Breast epithelium (tissue), 4 donors: ENCODE data around the gene ETNPPL. TPM values are rescaled to one million over a fixed set of nuclear protein-coding genes. Genes with fewer than 3 reads are reported as not detected.
"Not testable (repeated sequence)": the region's sequence is repeated elsewhere in the genome, so short reads cannot be mapped to it uniquely, and the experiment has no call there.

Experiments used
- DNase-seq, 2 donors: peaks; one replicate each; pipeline ENCODE4 v3.0.0-alpha.2; 2019; ENCODE audit warnings: low spot score in 2 of 2
- H3K27ac ChIP-seq, 2 donors: fragments of 200-600 bp; sonication (generic) in 1 of 2; one replicate each; pipeline ENCODE4 v1.5.1; 2016 to 2019; ENCODE audit warnings: mild to moderate bottlenecking in 1 of 2
- H3K27me3 ChIP-seq, 2 donors: fragments of 200-600 bp; sonication (generic) in 1 of 2; one replicate each; pipeline versions ENCODE4 v1.5.1 to v1.6.0; 2017 to 2019; ENCODE audit warnings: control low read depth in 1 of 2, mild to moderate bottlenecking in 1 of 2
- H3K36me3 ChIP-seq: fragments of 200-600 bp; one replicate; pipeline ENCODE4 v1.5.1; 2019
- H3K4me1 ChIP-seq, 2 donors: fragments of 200-600 bp; sonication (generic); one replicate each; pipeline ENCODE4 v1.5.1; 2016 to 2019; ENCODE audit warnings: control low read depth in 1 of 2
- H3K4me3 ChIP-seq, 3 donors: fragments of 200-600 bp; sonication (generic); 1 replicate in 2 of 3; 2 replicates in 1 of 3; pipeline ENCODE4 v1.5.1; 2016 to 2019; ENCODE audit warnings: mild to moderate bottlenecking in 3 of 3, moderate library complexity in 2 of 3
- H3K9me3 ChIP-seq, 2 donors: fragments of 200-600 bp; sonication (generic) in 1 of 2; one replicate each; pipeline ENCODE4 v1.5.1; 2016 to 2019; ENCODE audit warnings: control low read depth in 1 of 2
- CTCF ChIP-seq, 3 donors: fragments of 450-650 bp; IDR thresholded peaks; one replicate each; pipeline ENCODE4 v1.5.1; 2016 to 2017; ENCODE audit warnings: antibody characterized with exemption in 3 of 3, mild to moderate bottlenecking in 3 of 3, moderate library complexity in 3 of 3
- POLR2A ChIP-seq: fragments of 450-650 bp; IDR thresholded peaks from one replicate; pipeline ENCODE4 v1.6.1; 2016; ENCODE audit warnings: antibody characterized with exemption, mild to moderate bottlenecking, moderate library complexity
- POLR2AphosphoS5 ChIP-seq, 3 donors: sonication (generic); formaldehyde crosslinking; IDR thresholded peaks; one replicate each; pipeline ENCODE4 v1.6.1; 2017; ENCODE audit warnings: antibody characterized with exemption in 3 of 3
- intact Hi-C: fragments of 100-400 bp; cut with DNase I; formaldehyde crosslinking; loops from one replicate; pipeline ENCODE4 v1.15.1; 2023; ENCODE audit warnings: low total_unique reads
- total RNA-seq, 3 donors: library from RNA; depleted of rRNA; stranded (reverse); fragments of >200 nt; gene quantifications; one replicate each; pipeline ENCODE4 v1.1.0, GENCODE V29; 2016

ETNPPL gene
- total RNA-seq, 3 donors from 2014 or later = not detected

- Histone ChIP-seq H3K36me3 (no peaks in the 10 kb centered on the region), H3K27ac (no peak overlapping the region), H3K27me3 (no peaks in the 10 kb centered on the region), H3K9me3 (no peaks in the 10 kb centered on the region), H3K4me1 (no peaks in the 10 kb centered on the region), H3K4me3 (no peak overlapping the region)
- intact Hi-C loops = no loop called here
- no peak for DNase-seq
- TF ChIP-seq CTCF (IDR thresholded peaks at IDR 0.05) (no peak), POLR2A (no peak), POLR2AphosphoS5 (IDR thresholded peaks at IDR 0.05) (no peak)
These were observed 45.5 kb downstream of the ETNPPL start for GRCh38 chr4:108717386-108717785.

- no peak for TF ChIP-seq POLR2AphosphoS5 (IDR thresholded peaks at IDR 0.05)
- no peak for TF ChIP-seq POLR2A
- TF ChIP-seq CTCF (IDR thresholded peaks at IDR 0.05) = no peak
- intact Hi-C loops = no loop called here
- Histone ChIP-seq H3K36me3 (no peaks in the 10 kb centered on the region), H3K4me1 (no peaks in the 10 kb centered on the region), H3K4me3 (no peak overlapping the region), H3K27me3 (no peaks in the 10 kb centered on the region), H3K27ac (no peak overlapping the region), H3K9me3 (no peaks in the 10 kb centered on the region)
- no peak for DNase-seq
These were observed 46.5 kb downstream of the ETNPPL start for GRCh38 chr4:108716340-108716739.

GRCh38 chr4:108714880-108715279 lies 48.0 kb downstream of the ETNPPL start:
- Histone ChIP-seq H3K9me3 (no peaks in the 10 kb centered on the region), H3K4me3 (no peak overlapping the region), H3K27ac (no peak overlapping the region), H3K4me1 (no peaks in the 10 kb centered on the region), H3K36me3 (no peaks in the 10 kb centered on the region), H3K27me3 (no peaks in the 10 kb centered on the region)
- intact Hi-C loops = no loop called here
- TF ChIP-seq CTCF (IDR thresholded peaks at IDR 0.05) (no peak), POLR2A (no peak), POLR2AphosphoS5 (IDR thresholded peaks at IDR 0.05) (no peak)
- DNase-seq = no peak

- H3K4me1 ChIP-seq, intact Hi-C loops, H3K27ac ChIP-seq, H3K4me3 ChIP-seq, H3K9me3 ChIP-seq, H3K36me3 ChIP-seq, H3K27me3 ChIP-seq, DNase-seq: not testable (repeated sequence)
These were observed 52.3 kb downstream of the ETNPPL start for GRCh38 chr4:108710578-108710977.

GRCh38 chr4:108709722-108710121 lies 53.1 kb downstream of the ETNPPL start:
- no peak for TF ChIP-seq POLR2AphosphoS5 (IDR thresholded peaks at IDR 0.05)
- no peak for TF ChIP-seq CTCF (IDR thresholded peaks at IDR 0.05)
- no peak for TF ChIP-seq POLR2A
- H3K36me3 ChIP-seq = no peaks in the 10 kb centered on the region
- no peak overlapping the region for H3K27ac ChIP-seq
- no peaks in the 10 kb centered on the region for H3K27me3 ChIP-seq
- DNase-seq = no peak
- no peaks in the 10 kb centered on the region for H3K4me1 ChIP-seq
- no peaks in the 10 kb centered on the region for H3K9me3 ChIP-seq
- no peak overlapping the region for H3K4me3 ChIP-seq
- intact Hi-C loops = no loop called here

GRCh38 chr4:108709234-108709633 lies 53.6 kb downstream of the ETNPPL start:
- H3K9me3 ChIP-seq = no peaks in the 10 kb centered on the region
- no peaks in the 10 kb centered on the region for H3K36me3 ChIP-seq
- intact Hi-C loops = no loop called here
- no peaks in the 10 kb centered on the region for H3K27me3 ChIP-seq
- no peak overlapping the region for H3K4me3 ChIP-seq
- no peak for DNase-seq
- H3K27ac ChIP-seq = no peak overlapping the region
- TF ChIP-seq POLR2AphosphoS5 (IDR thresholded peaks at IDR 0.05) = no peak
- TF ChIP-seq POLR2A = no peak
- TF ChIP-seq CTCF (IDR thresholded peaks at IDR 0.05) = no peak
- no peaks in the 10 kb centered on the region for H3K4me1 ChIP-seq
